Mesendoderm (in vitro differentiated cells): ENCODE results near the gene NAV2.
A peak's percentile ranks its signal among the peaks of the same experiment; 100 is the strongest.

Source experiments
- DNase-seq: peaks from one replicate; pipeline ENCODE4 v3.0.0; 2013
- H2AK5ac ChIP-seq: 2 replicates; pipeline ENCODE4 v1.6.1; 2013; ENCODE audit warnings: low read length, inconsistent platforms
- H2BK120ac ChIP-seq: 2 replicates; pipeline ENCODE4 v1.6.1; 2013; ENCODE audit warnings: low read depth, mild to moderate bottlenecking, low read length, moderate library complexity, mixed read lengths
- H2BK15ac ChIP-seq: replicated peaks from 2 replicates; pipeline ENCODE4 v1.6.1; 2013; ENCODE audit warnings: low read depth, mild to moderate bottlenecking, moderate library complexity
- H2BK5ac ChIP-seq: 2 replicates; pipeline ENCODE4 v1.6.1; 2013; ENCODE audit warnings: low read length, inconsistent platforms
- H3K18ac ChIP-seq: 2 replicates; pipeline ENCODE4 v1.6.1; 2013; ENCODE audit warnings: mild to moderate bottlenecking, low read length, mixed read lengths
- H3K23ac ChIP-seq: one replicate; pipeline ENCODE4 v1.6.1; 2013; ENCODE audit warnings: low read length
- H3K27ac ChIP-seq: 2 replicates; pipeline ENCODE4 v1.5.1; 2013; ENCODE audit warnings: low read depth, mild to moderate bottlenecking, inconsistent platforms, low read length, moderate library complexity
- H3K27me3 ChIP-seq: 2 replicates; pipeline ENCODE4 v1.6.1; 2013; ENCODE audit warnings: low read length, control low read depth, mild to moderate bottlenecking, inconsistent platforms; ENCODE audit not compliant: insufficient read depth, poor library complexity
- H3K36me3 ChIP-seq: 2 replicates; pipeline ENCODE4 v1.6.1; 2013; ENCODE audit warnings: low read length, inconsistent platforms; ENCODE audit not compliant: control insufficient read depth, insufficient read depth
- H3K4ac ChIP-seq: one replicate; pipeline ENCODE4 v1.6.1; 2013; ENCODE audit warnings: low read depth, mild to moderate bottlenecking, low read length, moderate library complexity
- H3K4me1 ChIP-seq: 2 replicates; pipeline ENCODE4 v1.6.1; 2013; ENCODE audit warnings: low read depth, low read length, inconsistent platforms; ENCODE audit not compliant: control insufficient read depth
- H3K4me2 ChIP-seq: 2 replicates; pipeline ENCODE4 v1.6.1; 2013; ENCODE audit warnings: low read length
- H3K4me3 ChIP-seq: 2 replicates; pipeline ENCODE4 v1.5.1; 2013; ENCODE audit warnings: mild to moderate bottlenecking, low read length
- H3K56ac ChIP-seq: one replicate; pipeline ENCODE4 v1.6.1; 2013; ENCODE audit warnings: low read length
- H3K79me1 ChIP-seq: 2 replicates; pipeline ENCODE4 v1.6.1; 2013; ENCODE audit warnings: low read length, inconsistent platforms
- H3K79me2 ChIP-seq: 2 replicates; pipeline ENCODE4 v1.6.1; 2013; ENCODE audit warnings: mild to moderate bottlenecking, low read length; ENCODE audit not compliant: control insufficient read depth, insufficient read depth
- H3K9ac ChIP-seq: 2 replicates; pipeline ENCODE4 v1.6.1; 2013; ENCODE audit warnings: low read length, inconsistent platforms
- H4K5ac ChIP-seq: one replicate; pipeline ENCODE4 v1.6.1; 2013; ENCODE audit warnings: low read length
- H4K8ac ChIP-seq: one replicate; pipeline ENCODE4 v1.6.1; 2013; ENCODE audit warnings: low read depth, mild to moderate bottlenecking, control low read depth, low read length, moderate library complexity
- WGBS: extraction: QIAGEN DNeasy Blood & Tissue Kit; methylation state at CpG from one replicate; pipeline ENCODE4 v1.1.7; 2013; ENCODE audit warnings: low lambda C conversion rate, missing lambda C conversion rate; ENCODE audit not compliant: insufficient coverage; ENCODE audit errors: extremely low coverage; 5-methylcytosine and 5-hydroxymethylcytosine counted together

NAV2 gene

GRCh38 chr11:19895776-19896175 lies 183.1 kb downstream of the NAV2 start:
- Histone ChIP-seq H2AK5ac (no peak overlapping the region), H3K27me3 (no peaks in the 10 kb centered on the region), H3K36me3 (no peaks in the 10 kb centered on the region), H3K4me2 (no peak overlapping the region), H3K4me1 (peaks cover 8% of the 10 kb centered on the region), H3K23ac (no peak overlapping the region), H3K79me2 (no peaks in the 10 kb centered on the region), H2BK15ac (no peak overlapping the region), H3K18ac (no peak overlapping the region), H4K8ac (no peak overlapping the region), H3K56ac (no peak overlapping the region), H3K27ac (no peak overlapping the region), H3K4ac (no peak overlapping the region), H4K5ac (no peak overlapping the region), H2BK120ac (no peak overlapping the region), H3K4me3 (no peak overlapping the region), H2BK5ac (no peak overlapping the region), H3K9ac (no peak overlapping the region), H3K79me1 (no peaks in the 10 kb centered on the region)
- WGBS = no CpG with 5 or more reads among the region's 5 CpGs
- DNase-seq = peak; percentile 30

- Histone ChIP-seq H3K4me1 (no peaks in the 10 kb centered on the region), H2BK120ac (no peak overlapping the region), H3K27ac (no peak overlapping the region), H3K36me3 (no peaks in the 10 kb centered on the region), H3K18ac (no peak overlapping the region), H3K4ac (no peak overlapping the region), H3K79me1 (no peaks in the 10 kb centered on the region), H3K9ac (no peak overlapping the region), H3K4me2 (no peak overlapping the region), H3K56ac (no peak overlapping the region), H2AK5ac (no peak overlapping the region), H2BK15ac (no peak overlapping the region), H3K23ac (no peak overlapping the region), H4K8ac (no peak overlapping the region), H3K79me2 (no peaks in the 10 kb centered on the region), H2BK5ac (no peak overlapping the region), H3K27me3 (no peaks in the 10 kb centered on the region), H3K4me3 (no peak overlapping the region), H4K5ac (no peak overlapping the region)
- DNase-seq = peak; percentile 80
- WGBS = no CpG with 5 or more reads among the region's 1 CpG
These were observed 191.0 kb downstream of the NAV2 start for GRCh38 chr11:19903620-19904069.

- no CpG with 5 or more reads among the region's 2 CpGs for WGBS
- Histone ChIP-seq H4K8ac (no peak overlapping the region), H3K27ac (no peak overlapping the region), H3K79me1 (no peaks in the 10 kb centered on the region), H2BK5ac (no peak overlapping the region), H3K18ac (no peak overlapping the region), H3K4ac (no peak overlapping the region), H3K4me2 (no peak overlapping the region), H3K27me3 (no peaks in the 10 kb centered on the region), H2BK120ac (no peak overlapping the region), H3K4me1 (no peaks in the 10 kb centered on the region), H3K9ac (no peak overlapping the region), H2BK15ac (no peak overlapping the region), H4K5ac (no peak overlapping the region), H2AK5ac (no peak overlapping the region), H3K36me3 (no peaks in the 10 kb centered on the region), H3K79me2 (no peaks in the 10 kb centered on the region), H3K56ac (no peak overlapping the region), H3K4me3 (no peak overlapping the region), H3K23ac (no peak overlapping the region)
- peak; percentile 63 for DNase-seq
These were observed 192.7 kb downstream of the NAV2 start for GRCh38 chr11:19905280-19905853.

GRCh38 chr11:19906126-19906525 lies 193.5 kb downstream of the NAV2 start:
- Histone ChIP-seq H2BK120ac (no peak overlapping the region), H3K4ac (no peak overlapping the region), H3K79me2 (no peaks in the 10 kb centered on the region), H3K27ac (no peak overlapping the region), H2AK5ac (no peak overlapping the region), H2BK15ac (no peak overlapping the region), H3K27me3 (no peaks in the 10 kb centered on the region), H3K56ac (no peak overlapping the region), H3K18ac (no peak overlapping the region), H4K5ac (no peak overlapping the region), H2BK5ac (no peak overlapping the region), H4K8ac (no peak overlapping the region), H3K23ac (no peak overlapping the region), H3K9ac (no peak overlapping the region), H3K79me1 (no peaks in the 10 kb centered on the region), H3K36me3 (no peaks in the 10 kb centered on the region), H3K4me3 (no peak overlapping the region), H3K4me1 (no peaks in the 10 kb centered on the region), H3K4me2 (no peak overlapping the region)
- peak; percentile 47 for DNase-seq
- no CpG with 5 or more reads among the region's 3 CpGs for WGBS

GRCh38 chr11:19907008-19907579 lies 194.5 kb downstream of the NAV2 start:
- Histone ChIP-seq H3K18ac (no peak overlapping the region), H4K5ac (no peak overlapping the region), H3K27ac (no peak overlapping the region), H3K36me3 (no peaks in the 10 kb centered on the region), H4K8ac (no peak overlapping the region), H2AK5ac (no peak overlapping the region), H3K23ac (no peak overlapping the region), H2BK120ac (no peak overlapping the region), H3K4ac (no peak overlapping the region), H3K27me3 (no peaks in the 10 kb centered on the region), H2BK15ac (no peak overlapping the region), H3K4me2 (no peak overlapping the region), H3K56ac (no peak overlapping the region), H3K79me1 (no peaks in the 10 kb centered on the region), H3K4me3 (no peak overlapping the region), H3K4me1 (no peaks in the 10 kb centered on the region), H3K79me2 (no peaks in the 10 kb centered on the region), H2BK5ac (no peak overlapping the region), H3K9ac (no peak overlapping the region)
- WGBS = no CpG with 5 or more reads among the region's 5 CpGs
- DNase-seq = no peak

GRCh38 chr11:19907839-19908238 lies 195.2 kb downstream of the NAV2 start:
- Histone ChIP-seq H3K4ac (no peak overlapping the region), H4K8ac (no peak overlapping the region), H2BK5ac (no peak overlapping the region), H3K36me3 (no peaks in the 10 kb centered on the region), H3K27ac (no peak overlapping the region), H3K4me1 (no peaks in the 10 kb centered on the region), H3K79me2 (no peaks in the 10 kb centered on the region), H3K9ac (no peak overlapping the region), H3K4me2 (no peak overlapping the region), H3K4me3 (no peak overlapping the region), H2AK5ac (no peak overlapping the region), H3K23ac (no peak overlapping the region), H3K79me1 (no peaks in the 10 kb centered on the region), H2BK120ac (no peak overlapping the region), H3K56ac (no peak overlapping the region), H4K5ac (no peak overlapping the region), H3K18ac (no peak overlapping the region), H3K27me3 (no peaks in the 10 kb centered on the region), H2BK15ac (no peak overlapping the region)
- DNase-seq = no peak
- no CpG with 5 or more reads among the region's 4 CpGs for WGBS
